GM23338 (cell line): ENCODE data around the gene ERMARD.

Experiments
- EZH2 ChIP-seq: fragments of 200-600 bp; sonication (generic); IDR thresholded peaks from one replicate; pipeline ENCODE4 v1.8.0; 2017; ENCODE audit warnings: antibody characterized with exemption, mild to moderate bottlenecking, low read depth; ENCODE audit not compliant: unreplicated experiment
- EZH2phosphoT487 ChIP-seq: fragments of 200-600 bp; sonication (generic); IDR thresholded peaks from one replicate; pipeline ENCODE4 v1.8.1; 2018; ENCODE audit warnings: antibody characterized with exemption; ENCODE audit not compliant: unreplicated experiment
- JUNB ChIP-seq: IDR thresholded peaks from one replicate; pipeline ENCODE4 v1.6.1; 2016; ENCODE audit warnings: antibody characterized with exemption; ENCODE audit not compliant: unreplicated experiment
- POLR2AphosphoS5 ChIP-seq: IDR thresholded peaks from 2 replicates; pipeline ENCODE4 v1.6.1; 2016; ENCODE audit warnings: antibody characterized with exemption, low read depth
- TF ChIP-seq, protein P1 (sequence below), 2 experiments: fragments of 200-600 bp in 1 of 2; sonication (generic) in 1 of 2; conservative IDR thresholded peaks; 2 replicates each; pipeline versions ENCODE4 v1.5.1 to v1.6.1; 2016 to 2017; ENCODE audit warnings: antibody characterized with exemption in 2 of 2, low read depth in 2 of 2, mild to moderate bottlenecking in 2 of 2, moderate library complexity in 1 of 2
- TF ChIP-seq, protein P2 (sequence below): fragments of 250-450 bp; sonication (Bioruptor Pico); IDR thresholded peaks from 2 replicates; pipeline ENCODE4 v1.5.0; 2020; ENCODE audit warnings: mild to moderate bottlenecking, moderate library complexity
- TF ChIP-seq, protein P3 (sequence below): IDR thresholded peaks from one replicate; pipeline ENCODE4 v1.6.1; 2018; ENCODE audit warnings: antibody characterized with exemption; ENCODE audit not compliant: unreplicated experiment
- TF ChIP-seq, protein P4 (sequence below): IDR thresholded peaks from 2 replicates; pipeline ENCODE4 v1.6.1; 2016; ENCODE audit warnings: antibody characterized with exemption

DNA sequence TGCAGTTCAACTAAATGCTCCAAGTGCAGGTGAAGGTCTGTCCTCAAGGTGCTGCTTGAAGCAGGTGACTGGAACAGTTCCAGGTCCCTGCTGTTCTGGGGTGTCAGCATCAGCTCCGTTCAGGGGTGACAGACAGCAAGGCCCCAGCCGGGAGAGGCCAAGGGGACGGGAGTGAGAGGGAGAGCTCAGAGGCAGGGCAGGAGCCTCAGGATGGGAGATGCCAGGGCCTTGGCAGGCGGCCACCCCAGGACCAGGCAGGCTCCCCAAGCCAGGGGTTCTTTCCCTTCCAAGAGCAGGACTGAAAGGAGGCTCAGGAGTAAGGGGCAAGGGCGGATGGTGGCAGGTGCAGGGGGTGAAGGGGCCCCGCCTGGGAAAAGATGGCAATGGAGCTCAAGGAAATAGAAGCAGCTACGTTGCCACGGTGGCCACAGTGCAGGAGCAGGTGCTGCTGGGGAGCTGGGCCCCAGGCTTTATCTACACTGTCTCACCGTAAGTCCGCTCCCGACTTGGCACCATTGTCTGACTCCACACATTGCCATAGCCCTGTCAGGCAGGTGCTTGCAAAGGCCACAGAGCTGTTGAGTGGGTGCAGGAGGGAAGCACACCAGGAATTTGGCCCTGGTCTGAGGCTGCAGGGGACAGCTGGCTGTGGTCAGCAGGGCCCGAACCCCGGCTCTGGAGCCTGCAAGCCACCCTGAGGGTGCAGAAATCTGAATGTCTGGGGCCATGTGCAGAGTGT, 43.1 kb downstream of the ERMARD start:
- TF ChIP-seq, protein P1, sequence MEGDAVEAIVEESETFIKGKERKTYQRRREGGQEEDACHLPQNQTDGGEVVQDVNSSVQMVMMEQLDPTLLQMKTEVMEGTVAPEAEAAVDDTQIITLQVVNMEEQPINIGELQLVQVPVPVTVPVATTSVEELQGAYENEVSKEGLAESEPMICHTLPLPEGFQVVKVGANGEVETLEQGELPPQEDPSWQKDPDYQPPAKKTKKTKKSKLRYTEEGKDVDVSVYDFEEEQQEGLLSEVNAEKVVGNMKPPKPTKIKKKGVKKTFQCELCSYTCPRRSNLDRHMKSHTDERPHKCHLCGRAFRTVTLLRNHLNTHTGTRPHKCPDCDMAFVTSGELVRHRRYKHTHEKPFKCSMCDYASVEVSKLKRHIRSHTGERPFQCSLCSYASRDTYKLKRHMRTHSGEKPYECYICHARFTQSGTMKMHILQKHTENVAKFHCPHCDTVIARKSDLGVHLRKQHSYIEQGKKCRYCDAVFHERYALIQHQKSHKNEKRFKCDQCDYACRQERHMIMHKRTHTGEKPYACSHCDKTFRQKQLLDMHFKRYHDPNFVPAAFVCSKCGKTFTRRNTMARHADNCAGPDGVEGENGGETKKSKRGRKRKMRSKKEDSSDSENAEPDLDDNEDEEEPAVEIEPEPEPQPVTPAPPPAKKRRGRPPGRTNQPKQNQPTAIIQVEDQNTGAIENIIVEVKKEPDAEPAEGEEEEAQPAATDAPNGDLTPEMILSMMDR (conservative IDR thresholded peaks at IDR 0.05; ENCODE audit: low read depth in 2 of 2): no peak
- TF ChIP-seq, protein P2, sequence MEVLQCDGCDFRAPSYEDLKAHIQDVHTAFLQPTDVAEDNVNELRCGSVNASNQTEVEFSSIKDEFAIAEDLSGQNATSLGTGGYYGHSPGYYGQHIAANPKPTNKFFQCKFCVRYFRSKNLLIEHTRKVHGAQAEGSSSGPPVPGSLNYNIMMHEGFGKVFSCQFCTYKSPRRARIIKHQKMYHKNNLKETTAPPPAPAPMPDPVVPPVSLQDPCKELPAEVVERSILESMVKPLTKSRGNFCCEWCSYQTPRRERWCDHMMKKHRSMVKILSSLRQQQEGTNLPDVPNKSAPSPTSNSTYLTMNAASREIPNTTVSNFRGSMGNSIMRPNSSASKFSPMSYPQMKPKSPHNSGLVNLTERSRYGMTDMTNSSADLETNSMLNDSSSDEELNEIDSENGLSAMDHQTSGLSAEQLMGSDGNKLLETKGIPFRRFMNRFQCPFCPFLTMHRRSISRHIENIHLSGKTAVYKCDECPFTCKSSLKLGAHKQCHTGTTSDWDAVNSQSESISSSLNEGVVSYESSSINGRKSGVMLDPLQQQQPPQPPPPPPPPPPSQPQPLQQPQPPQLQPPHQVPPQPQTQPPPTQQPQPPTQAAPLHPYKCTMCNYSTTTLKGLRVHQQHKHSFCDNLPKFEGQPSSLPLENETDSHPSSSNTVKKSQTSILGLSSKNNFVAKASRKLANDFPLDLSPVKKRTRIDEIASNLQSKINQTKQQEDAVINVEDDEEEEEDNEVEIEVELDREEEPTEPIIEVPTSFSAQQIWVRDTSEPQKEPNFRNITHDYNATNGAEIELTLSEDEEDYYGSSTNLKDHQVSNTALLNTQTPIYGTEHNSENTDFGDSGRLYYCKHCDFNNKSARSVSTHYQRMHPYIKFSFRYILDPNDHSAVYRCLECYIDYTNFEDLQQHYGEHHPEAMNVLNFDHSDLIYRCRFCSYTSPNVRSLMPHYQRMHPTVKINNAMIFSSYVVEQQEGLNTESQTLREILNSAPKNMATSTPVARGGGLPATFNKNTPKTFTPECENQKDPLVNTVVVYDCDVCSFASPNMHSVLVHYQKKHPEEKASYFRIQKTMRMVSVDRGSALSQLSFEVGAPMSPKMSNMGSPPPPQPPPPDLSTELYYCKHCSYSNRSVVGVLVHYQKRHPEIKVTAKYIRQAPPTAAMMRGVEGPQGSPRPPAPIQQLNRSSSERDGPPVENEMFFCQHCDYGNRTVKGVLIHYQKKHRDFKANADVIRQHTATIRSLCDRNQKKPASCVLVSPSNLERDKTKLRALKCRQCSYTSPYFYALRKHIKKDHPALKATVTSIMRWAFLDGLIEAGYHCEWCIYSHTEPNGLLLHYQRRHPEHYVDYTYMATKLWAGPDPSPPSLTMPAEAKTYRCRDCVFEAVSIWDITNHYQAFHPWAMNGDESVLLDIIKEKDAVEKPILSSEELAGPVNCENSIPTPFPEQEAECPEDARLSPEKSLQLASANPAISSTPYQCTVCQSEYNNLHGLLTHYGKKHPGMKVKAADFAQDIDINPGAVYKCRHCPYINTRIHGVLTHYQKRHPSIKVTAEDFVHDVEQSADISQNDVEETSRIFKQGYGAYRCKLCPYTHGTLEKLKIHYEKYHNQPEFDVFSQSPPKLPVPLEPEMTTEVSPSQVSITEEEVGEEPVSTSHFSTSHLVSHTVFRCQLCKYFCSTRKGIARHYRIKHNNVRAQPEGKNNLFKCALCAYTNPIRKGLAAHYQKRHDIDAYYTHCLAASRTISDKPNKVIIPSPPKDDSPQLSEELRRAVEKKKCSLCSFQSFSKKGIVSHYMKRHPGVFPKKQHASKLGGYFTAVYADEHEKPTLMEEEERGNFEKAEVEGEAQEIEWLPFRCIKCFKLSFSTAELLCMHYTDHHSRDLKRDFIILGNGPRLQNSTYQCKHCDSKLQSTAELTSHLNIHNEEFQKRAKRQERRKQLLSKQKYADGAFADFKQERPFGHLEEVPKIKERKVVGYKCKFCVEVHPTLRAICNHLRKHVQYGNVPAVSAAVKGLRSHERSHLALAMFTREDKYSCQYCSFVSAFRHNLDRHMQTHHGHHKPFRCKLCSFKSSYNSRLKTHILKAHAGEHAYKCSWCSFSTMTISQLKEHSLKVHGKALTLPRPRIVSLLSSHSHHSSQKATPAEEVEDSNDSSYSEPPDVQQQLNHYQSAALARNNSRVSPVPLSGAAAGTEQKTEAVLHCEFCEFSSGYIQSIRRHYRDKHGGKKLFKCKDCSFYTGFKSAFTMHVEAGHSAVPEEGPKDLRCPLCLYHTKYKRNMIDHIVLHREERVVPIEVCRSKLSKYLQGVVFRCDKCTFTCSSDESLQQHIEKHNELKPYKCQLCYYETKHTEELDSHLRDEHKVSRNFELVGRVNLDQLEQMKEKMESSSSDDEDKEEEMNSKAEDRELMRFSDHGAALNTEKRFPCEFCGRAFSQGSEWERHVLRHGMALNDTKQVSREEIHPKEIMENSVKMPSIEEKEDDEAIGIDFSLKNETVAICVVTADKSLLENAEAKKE (CRISPR knock-in tag): no peak
- TF ChIP-seq POLR2AphosphoS5 (no peak), EZH2 (no peak), JUNB (no peak), EZH2phosphoT487 (no peak)
- TF ChIP-seq, protein P3, sequence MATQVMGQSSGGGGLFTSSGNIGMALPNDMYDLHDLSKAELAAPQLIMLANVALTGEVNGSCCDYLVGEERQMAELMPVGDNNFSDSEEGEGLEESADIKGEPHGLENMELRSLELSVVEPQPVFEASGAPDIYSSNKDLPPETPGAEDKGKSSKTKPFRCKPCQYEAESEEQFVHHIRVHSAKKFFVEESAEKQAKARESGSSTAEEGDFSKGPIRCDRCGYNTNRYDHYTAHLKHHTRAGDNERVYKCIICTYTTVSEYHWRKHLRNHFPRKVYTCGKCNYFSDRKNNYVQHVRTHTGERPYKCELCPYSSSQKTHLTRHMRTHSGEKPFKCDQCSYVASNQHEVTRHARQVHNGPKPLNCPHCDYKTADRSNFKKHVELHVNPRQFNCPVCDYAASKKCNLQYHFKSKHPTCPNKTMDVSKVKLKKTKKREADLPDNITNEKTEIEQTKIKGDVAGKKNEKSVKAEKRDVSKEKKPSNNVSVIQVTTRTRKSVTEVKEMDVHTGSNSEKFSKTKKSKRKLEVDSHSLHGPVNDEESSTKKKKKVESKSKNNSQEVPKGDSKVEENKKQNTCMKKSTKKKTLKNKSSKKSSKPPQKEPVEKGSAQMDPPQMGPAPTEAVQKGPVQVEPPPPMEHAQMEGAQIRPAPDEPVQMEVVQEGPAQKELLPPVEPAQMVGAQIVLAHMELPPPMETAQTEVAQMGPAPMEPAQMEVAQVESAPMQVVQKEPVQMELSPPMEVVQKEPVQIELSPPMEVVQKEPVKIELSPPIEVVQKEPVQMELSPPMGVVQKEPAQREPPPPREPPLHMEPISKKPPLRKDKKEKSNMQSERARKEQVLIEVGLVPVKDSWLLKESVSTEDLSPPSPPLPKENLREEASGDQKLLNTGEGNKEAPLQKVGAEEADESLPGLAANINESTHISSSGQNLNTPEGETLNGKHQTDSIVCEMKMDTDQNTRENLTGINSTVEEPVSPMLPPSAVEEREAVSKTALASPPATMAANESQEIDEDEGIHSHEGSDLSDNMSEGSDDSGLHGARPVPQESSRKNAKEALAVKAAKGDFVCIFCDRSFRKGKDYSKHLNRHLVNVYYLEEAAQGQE: no peak
- TF ChIP-seq, protein P4, sequence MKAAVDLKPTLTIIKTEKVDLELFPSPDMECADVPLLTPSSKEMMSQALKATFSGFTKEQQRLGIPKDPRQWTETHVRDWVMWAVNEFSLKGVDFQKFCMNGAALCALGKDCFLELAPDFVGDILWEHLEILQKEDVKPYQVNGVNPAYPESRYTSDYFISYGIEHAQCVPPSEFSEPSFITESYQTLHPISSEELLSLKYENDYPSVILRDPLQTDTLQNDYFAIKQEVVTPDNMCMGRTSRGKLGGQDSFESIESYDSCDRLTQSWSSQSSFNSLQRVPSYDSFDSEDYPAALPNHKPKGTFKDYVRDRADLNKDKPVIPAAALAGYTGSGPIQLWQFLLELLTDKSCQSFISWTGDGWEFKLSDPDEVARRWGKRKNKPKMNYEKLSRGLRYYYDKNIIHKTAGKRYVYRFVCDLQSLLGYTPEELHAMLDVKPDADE: no peak
